HG03175 (cell line): Measurements from ENCODE around the gene MIPOL1.
"Not testable (repeated sequence)": the region's sequence is repeated elsewhere in the genome, so short reads cannot be mapped to it uniquely, and the experiment has no call there.

Experiments used
- ATAC-seq: cut with Tn5 transposase; IDR thresholded peaks from one replicate; pipeline ENCODE4 v1.9.1; 2021; ENCODE audit warnings: mild to moderate bottlenecking, moderate library complexity; ENCODE audit not compliant: unreplicated experiment

Gene MIPOL1

DNA sequence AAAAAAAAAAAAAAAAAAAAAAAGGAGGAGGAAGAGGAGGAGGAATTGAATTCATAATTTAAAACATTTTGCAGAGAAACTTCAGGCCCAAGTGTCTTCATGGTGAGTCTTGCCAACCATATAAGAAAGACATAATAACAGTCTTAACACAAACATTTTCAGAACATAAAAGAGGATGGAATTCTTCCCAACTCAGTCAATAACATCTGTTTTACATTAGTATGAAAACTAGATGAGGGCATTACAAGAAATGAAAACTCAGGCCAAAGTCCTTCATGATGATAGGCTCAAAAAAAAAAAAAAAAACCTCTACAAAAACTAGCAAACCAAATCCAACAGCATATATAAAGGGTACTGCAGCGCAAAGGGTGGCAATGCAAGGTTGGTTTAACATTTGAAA is 245.7 kb downstream of the MIPOL1 start:
- no peak for ATAC-seq

- ATAC-seq = no peak
Observed at GRCh38 chr14:37447883-37448391, 250.2 kb downstream of the MIPOL1 start.

DNA sequence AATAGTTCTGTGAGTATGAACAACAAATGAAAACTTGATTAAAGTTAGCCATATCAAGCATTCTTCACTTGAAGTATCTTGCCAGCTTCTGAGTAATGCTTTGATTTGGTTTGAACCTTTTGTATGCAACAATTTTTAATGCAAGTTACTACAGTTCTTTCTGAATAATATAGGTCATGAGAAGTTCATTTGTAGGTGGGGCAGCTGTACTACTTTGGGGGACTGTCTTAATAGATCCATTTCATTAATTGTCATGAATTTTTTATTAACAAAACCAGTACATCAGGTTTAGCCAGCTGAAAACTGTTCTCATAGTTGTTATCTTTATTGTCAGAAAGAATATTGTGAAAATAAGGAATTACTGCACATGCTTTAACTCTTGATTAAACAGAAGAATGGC is 254.6 kb downstream of the MIPOL1 start:
- ATAC-seq = no peak

DNA sequence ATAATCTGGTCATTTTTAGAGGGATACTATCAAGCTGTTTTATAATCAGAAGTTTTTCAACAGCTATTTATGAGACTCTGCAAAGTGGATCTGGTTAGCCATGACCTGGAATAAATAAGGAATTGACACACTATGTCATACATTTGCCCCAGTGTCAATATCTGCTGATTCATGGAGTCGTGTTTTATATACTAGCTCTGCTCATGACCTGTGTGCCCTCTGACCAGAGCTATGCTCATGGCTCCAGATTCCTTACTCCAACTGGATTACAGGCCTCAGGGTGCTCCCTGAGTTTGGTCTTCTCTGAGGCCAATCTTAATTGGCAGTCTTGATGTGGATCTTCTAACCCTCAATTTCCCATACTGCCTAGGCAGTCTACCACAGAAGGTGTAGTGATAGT is 256.2 kb downstream of the MIPOL1 start:
- ATAC-seq = no peak

GRCh38 chr14:37457334-37457733 is 259.6 kb downstream of the MIPOL1 start:
- no peak for ATAC-seq

DNA sequence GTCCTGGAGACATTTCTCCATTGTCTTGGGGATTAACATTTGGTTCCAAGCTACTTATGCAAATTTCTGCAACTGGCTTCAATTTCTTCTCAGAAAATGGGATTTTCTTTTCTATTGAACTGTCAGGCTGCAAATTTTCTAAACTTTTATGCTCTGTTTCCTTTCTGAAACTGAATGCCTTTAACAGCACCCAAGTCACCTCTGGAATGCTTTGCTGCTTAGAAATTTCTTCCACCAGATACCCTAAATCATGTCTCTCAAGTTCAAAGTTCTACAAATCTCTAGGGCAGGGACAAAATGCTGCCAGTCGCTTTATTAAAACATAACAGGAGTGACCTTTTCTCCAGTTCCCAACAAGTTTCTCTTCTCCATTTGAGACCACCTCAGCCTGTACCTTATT is 264.7 kb downstream of the MIPOL1 start:
- not testable (repeated sequence) for ATAC-seq

GRCh38 chr14:37464192-37464858 is 266.6 kb downstream of the MIPOL1 start:
- ATAC-seq = no peak

- no peak for ATAC-seq
Observed at GRCh38 chr14:37466003-37466622, 268.4 kb downstream of the MIPOL1 start.

DNA sequence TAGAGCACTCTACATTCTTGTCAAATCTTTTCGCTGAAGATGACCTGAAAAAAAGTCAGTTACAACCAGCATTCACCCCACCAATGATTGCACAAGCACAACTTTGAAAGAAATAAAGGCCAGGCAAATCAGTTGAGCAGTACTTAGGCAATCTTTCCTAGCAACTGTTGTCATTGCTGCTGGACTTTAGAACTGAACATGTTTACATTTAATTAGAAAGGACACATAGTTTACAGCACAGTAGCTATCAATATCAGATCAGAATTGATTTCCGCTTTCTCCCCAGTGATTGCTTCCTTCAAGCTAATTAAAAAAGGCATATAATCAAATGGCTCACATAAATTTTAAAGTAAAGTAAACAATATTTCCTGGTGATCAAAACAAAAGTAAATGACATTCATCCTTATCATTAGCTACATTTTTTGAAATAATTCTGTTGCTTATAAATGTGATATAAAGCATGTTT is 268.9 kb downstream of the MIPOL1 start:
- no peak for ATAC-seq

DNA sequence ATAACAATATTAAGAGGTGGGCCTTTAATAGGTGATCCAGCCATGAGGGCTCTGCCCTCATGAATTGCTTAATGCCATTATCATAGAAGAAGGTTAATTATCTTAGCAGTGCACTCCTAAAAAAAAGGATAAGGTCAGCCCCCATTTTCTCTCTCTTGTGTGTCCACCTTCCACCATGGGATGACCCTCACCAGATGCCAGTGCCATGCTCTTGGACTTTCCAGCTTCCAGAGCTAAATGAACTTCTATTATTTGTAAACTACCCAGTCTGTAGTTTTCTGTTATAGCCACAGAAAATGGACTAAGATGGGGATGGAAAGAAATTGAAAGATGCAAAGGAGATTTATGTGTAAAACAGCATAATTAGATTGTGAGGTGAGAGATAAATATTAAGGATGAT is 271.9 kb downstream of the MIPOL1 start:
- ATAC-seq = no peak

DNA sequence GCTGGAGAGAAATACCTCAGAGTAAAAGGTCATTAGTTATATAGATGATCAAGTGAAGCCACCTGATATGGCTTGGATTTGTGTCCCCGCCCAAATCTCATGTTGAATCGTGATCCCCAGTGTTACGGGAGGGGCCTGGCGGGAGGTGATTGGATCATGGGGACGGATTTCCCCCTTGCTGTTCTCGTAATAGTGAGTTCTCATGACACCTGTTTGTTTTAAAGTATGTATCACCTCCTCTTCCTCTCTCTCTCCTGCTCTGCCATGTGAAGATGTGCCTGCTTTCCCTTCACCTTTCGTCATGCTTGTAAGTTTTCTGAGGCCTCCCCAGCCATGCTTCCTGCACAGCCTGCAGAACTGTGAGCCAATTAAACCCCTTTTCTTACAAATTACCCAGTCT is 272.5 kb downstream of the MIPOL1 start:
- no peak for ATAC-seq

- ATAC-seq = no peak
Observed at GRCh38 chr14:37472906-37473305, 275.2 kb downstream of the MIPOL1 start.

DNA sequence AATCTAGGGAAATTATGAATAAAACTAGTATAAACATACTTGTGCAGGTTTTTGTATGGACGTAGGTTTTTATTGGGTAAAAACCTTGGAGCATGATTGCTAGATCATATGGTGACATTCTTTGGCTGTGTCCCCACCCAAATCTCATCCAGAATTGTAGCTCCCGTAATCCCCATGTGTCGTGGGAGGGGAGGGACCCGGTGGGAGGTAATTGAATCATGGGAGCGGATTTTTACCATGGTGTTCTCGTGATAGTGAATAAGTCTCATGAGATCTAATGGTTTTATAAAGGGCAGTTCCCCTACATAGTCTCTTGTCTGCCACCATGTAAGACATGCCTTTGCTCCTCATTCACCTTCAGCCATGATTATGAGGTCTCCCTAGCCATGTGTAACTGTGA is 276.5 kb downstream of the MIPOL1 start:
- no peak for ATAC-seq

GRCh38 chr14:37480446-37481290 is 282.9 kb downstream of the MIPOL1 start:
- ATAC-seq = no peak

DNA sequence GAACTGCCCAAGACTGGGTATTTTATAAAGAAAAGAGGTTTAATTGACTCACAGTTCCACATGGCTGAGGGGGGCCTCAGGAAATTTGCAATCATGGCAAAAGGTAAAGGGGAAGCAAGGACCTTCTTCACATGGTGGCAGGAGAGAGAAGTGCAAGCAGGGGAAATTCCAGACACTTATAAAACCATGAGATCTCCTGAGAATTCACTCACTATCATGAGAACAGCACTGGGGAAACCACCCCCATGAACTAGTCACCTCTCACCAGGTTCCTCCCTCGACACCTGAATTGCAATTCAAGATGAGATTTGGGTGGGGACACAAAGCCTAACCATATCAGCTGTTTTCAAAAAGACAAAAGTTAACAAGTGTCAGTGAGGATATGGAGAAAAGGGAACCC is 284.7 kb downstream of the MIPOL1 start:
- no peak for ATAC-seq

DNA sequence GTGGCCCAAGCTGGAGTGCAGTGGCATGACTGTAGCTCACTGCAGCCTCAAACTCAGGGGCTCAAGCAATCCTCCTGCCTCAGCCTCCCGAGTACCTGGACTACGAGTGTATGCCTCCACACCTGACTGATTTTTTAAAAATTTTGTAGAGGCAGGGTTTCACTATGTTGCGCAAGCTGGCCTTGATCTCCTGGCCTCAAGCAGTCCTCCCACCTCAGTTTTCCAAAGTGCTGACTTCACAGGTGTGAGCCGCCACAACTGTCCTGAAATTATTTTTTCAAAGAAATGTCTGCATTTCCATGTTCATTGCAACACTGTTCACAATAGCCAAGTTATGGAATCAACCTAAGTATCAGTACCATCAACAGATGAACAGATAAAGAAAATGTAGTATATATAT is 285.9 kb downstream of the MIPOL1 start:
- no peak for ATAC-seq

GRCh38 chr14:37490607-37491006 is 292.9 kb downstream of the MIPOL1 start:
- ATAC-seq = no peak

GRCh38 chr14:37491076-37491475 is 293.3 kb downstream of the MIPOL1 start:
- no peak for ATAC-seq

- no peak for ATAC-seq
Observed at GRCh38 chr14:37493606-37494005, 295.9 kb downstream of the MIPOL1 start.

- ATAC-seq = no peak
Observed at GRCh38 chr14:37497422-37497821, 299.7 kb downstream of the MIPOL1 start.

DNA sequence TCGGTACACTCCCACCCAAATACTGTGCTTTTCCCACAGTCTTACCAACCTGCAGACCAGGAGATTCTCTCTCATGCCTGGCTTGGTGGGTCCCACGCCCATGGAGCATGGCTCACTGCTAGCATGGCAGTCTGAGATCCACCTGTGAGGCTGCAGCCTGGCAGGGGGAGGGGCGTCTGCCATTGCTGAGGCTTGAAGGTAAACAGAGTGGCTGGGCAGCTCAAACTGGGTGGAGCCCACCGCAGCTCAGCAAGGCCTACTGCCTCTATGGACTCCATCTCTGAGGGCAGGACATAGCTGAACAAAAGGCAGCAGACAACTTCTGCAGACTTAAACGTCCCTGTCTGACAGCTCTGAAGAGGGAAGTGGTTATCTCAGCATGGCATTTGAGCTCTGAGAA is 304.1 kb downstream of the MIPOL1 start:
- no peak for ATAC-seq

GRCh38 chr14:37508503-37508902 is 310.8 kb downstream of the MIPOL1 start:
- ATAC-seq = no peak
